ENCODE results near the gene GALNT2. TPM values are rescaled to one million over a fixed set of nuclear protein-coding genes. Genes with fewer than 3 reads are reported as not detected.

The GALNT2 gene
- total RNA-seq, 1 donor from 2014 or later, result 58.0 TPM

- DNase-seq (ENCODE audit: low read depth, low spot score), result no peak
- H3K4me1 Mint-ChIP-seq, result peaks cover 12% of the 10 kb centered on the region
- peak; percentile 14 for TF ChIP-seq CTCF (conservative IDR thresholded peaks at IDR 0.05)
Measured at GRCh38 chr1:230222678-230223077, 155.6 kb downstream of the GALNT2 start.

GRCh38 chr1:230224101-230224960 lies 157.3 kb downstream of the GALNT2 start:
- no peak overlapping the region for H3K4me3 Mint-ChIP-seq
- peaks cover 13% of the 10 kb centered on the region for H3K4me1 Mint-ChIP-seq
- no peaks in the 10 kb centered on the region for H3K9me3 Mint-ChIP-seq

More at GRCh38 chr1:230222678-230223077, 155.6 kb downstream of the GALNT2 start:
- Mint-ChIP-seq H3K36me3 (ENCODE audit: low read depth) (no peaks in the 10 kb centered on the region), H3K4me3 (no peak overlapping the region), H3K27me3 (ENCODE audit: low read depth) (no peaks in the 10 kb centered on the region), H3K9me3 (no peaks in the 10 kb centered on the region), H3K27ac (ENCODE audit: unreplicated experiment) (no peak overlapping the region)

GRCh38 chr1:230226007-230226800 lies 159.2 kb downstream of the GALNT2 start:
- H3K4me3 Mint-ChIP-seq, result no peak overlapping the region
- peaks cover 27% of the 10 kb centered on the region for H3K4me1 Mint-ChIP-seq
- no peak for DNase-seq (ENCODE audit: low read depth, low spot score)
- no peaks in the 10 kb centered on the region for H3K27me3 Mint-ChIP-seq (ENCODE audit: low read depth)
- H3K9me3 Mint-ChIP-seq, result no peaks in the 10 kb centered on the region
- no peak for TF ChIP-seq CTCF (conservative IDR thresholded peaks at IDR 0.05)
- no peaks in the 10 kb centered on the region for H3K36me3 Mint-ChIP-seq (ENCODE audit: low read depth)
- H3K27ac Mint-ChIP-seq (ENCODE audit: unreplicated experiment), result no peak overlapping the region

More at GRCh38 chr1:230224101-230224960, 157.3 kb downstream of the GALNT2 start:
- TF ChIP-seq CTCF (conservative IDR thresholded peaks at IDR 0.05), result no peak
- H3K27ac Mint-ChIP-seq (ENCODE audit: unreplicated experiment), result no peak overlapping the region
- DNase-seq (ENCODE audit: low read depth, low spot score), result no peak
- H3K27me3 Mint-ChIP-seq (ENCODE audit: low read depth), result no peaks in the 10 kb centered on the region
- H3K36me3 Mint-ChIP-seq (ENCODE audit: low read depth), result no peaks in the 10 kb centered on the region

GRCh38 chr1:230226814-230227213 lies 159.8 kb downstream of the GALNT2 start:
- no peak for TF ChIP-seq CTCF (conservative IDR thresholded peaks at IDR 0.05)
- H3K4me3 Mint-ChIP-seq, result no peak overlapping the region
- H3K36me3 Mint-ChIP-seq (ENCODE audit: low read depth), result no peaks in the 10 kb centered on the region
- no peak overlapping the region for H3K27ac Mint-ChIP-seq (ENCODE audit: unreplicated experiment)
- no peaks in the 10 kb centered on the region for H3K9me3 Mint-ChIP-seq
- H3K27me3 Mint-ChIP-seq (ENCODE audit: low read depth), result no peaks in the 10 kb centered on the region
- peaks cover 33% of the 10 kb centered on the region for H3K4me1 Mint-ChIP-seq
- no peak for DNase-seq (ENCODE audit: low read depth, low spot score)

GRCh38 chr1:230228236-230228897 lies 161.3 kb downstream of the GALNT2 start:
- no peaks in the 10 kb centered on the region for H3K27me3 Mint-ChIP-seq (ENCODE audit: low read depth)
- no peak for DNase-seq (ENCODE audit: low read depth, low spot score)
- H3K27ac Mint-ChIP-seq (ENCODE audit: unreplicated experiment), result peak overlapping the region; percentile 15
- H3K4me3 Mint-ChIP-seq, result no peak overlapping the region
- H3K9me3 Mint-ChIP-seq, result no peaks in the 10 kb centered on the region
- peaks cover 36% of the 10 kb centered on the region for H3K4me1 Mint-ChIP-seq
- TF ChIP-seq CTCF (conservative IDR thresholded peaks at IDR 0.05), result no peak
- no peaks in the 10 kb centered on the region for H3K36me3 Mint-ChIP-seq (ENCODE audit: low read depth)

All from neural crest cell (in vitro differentiated cells).